AG09319 (cell line): ENCODE results near the gene KCNA3.

Experiments used
- DNase-seq: peaks from one replicate; pipeline ENCODE4 v3.0.0-alpha.2; 2010; ENCODE audit warnings: low read depth; ENCODE audit errors: extremely low read depth
- TF ChIP-seq, protein P1 (sequence below): IDR thresholded peaks from 2 replicates; pipeline ENCODE4 v1.5.1; 2011; ENCODE audit warnings: low read depth, mild to moderate bottlenecking, inconsistent platforms, low read length, moderate library complexity

Gene KCNA3

DNA sequence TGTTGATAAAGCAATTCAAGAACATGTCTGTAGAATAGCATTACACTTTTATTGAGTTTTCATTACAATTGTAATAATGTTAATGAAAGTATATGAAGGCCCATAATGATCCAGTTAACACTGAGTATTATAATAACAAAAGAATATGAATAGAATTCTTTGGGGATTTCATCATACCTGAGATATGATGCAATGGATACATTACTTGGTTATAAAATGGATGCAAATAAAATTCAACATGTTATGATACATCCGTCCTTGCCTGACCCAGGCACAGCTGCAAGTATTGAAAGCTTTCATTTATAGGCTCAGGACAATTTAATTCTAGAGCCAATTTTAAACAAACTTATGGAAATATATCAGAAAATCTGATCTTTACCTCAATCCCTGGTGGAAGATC is 8.2 kb upstream of the KCNA3 start:
- TF ChIP-seq, protein P1, sequence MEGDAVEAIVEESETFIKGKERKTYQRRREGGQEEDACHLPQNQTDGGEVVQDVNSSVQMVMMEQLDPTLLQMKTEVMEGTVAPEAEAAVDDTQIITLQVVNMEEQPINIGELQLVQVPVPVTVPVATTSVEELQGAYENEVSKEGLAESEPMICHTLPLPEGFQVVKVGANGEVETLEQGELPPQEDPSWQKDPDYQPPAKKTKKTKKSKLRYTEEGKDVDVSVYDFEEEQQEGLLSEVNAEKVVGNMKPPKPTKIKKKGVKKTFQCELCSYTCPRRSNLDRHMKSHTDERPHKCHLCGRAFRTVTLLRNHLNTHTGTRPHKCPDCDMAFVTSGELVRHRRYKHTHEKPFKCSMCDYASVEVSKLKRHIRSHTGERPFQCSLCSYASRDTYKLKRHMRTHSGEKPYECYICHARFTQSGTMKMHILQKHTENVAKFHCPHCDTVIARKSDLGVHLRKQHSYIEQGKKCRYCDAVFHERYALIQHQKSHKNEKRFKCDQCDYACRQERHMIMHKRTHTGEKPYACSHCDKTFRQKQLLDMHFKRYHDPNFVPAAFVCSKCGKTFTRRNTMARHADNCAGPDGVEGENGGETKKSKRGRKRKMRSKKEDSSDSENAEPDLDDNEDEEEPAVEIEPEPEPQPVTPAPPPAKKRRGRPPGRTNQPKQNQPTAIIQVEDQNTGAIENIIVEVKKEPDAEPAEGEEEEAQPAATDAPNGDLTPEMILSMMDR, result no peak
- DNase-seq, result no peak

DNA sequence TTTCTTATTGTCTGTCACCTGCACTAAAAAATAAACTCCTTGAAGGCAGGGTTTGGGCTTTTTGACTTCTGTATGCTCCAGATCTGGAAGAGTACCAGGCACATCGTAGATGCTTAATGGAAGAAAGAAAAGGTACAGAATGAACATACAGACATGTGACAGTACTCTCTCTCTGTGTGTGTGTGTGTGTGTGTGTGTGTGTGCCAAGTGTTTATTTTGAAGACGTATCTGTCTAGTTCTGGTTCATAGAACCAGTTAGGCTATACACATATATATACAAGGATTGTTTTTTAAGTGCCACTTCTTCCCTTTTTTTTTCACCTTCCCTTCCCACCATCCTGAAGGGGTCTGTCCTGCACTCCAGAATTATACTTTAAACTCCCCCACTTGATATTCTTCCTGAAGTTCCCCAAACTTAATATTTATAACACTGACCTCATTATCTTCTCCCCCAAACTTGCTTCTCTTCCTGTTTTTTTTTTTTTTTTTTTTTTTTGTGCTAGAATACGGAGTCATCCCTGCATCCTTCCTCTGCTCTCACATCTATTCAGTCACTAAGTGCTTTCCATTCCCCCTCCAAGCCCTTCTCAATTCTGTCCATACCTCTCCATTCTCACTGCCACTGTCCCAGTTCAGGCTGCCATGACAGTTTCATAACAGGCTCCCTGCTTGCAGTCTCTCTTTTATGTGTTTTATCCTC is 5.4 kb upstream of the KCNA3 start:
- TF ChIP-seq, protein P1, result no peak
- DNase-seq, result no peak

DNA sequence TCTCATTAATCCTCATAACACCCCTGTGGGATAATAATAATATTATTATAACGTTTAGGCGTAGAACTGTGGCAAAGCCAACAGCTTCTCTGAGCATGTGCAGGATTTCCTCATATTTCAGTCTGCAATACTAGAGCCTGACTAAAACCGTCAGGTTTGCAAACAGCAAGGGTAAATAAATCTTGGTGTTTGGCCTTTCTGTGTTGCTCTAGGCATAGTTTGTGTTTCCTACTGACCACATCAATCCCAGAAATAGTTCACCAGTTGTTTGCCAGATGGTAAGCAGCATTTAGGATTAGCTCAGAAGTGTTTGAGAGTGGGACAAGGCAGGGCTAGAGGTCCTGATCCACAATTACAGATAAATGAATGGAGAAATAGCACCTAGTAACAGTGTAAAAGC is 2.8 kb upstream of the KCNA3 start:
- no peak for DNase-seq
- TF ChIP-seq, protein P1, result no peak

DNA sequence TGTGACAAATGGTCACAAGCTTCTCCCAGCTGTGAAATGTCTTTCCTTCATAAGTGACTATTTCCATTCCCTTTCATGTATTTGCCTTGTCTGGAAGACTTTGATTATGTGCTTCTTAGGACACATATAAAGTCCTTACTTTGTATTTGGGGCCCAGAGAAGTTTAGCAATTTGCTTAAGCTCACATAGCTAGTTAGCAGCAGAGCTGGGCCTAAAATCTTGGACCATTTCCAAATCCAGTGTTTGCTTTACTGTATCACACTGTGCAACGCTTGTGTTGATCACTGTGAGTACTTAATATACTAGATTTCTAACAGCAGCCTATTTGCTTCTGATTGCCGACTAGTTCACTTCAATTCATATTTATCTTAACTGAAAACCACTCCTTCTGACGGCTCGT is 2.2 kb upstream of the KCNA3 start:
- TF ChIP-seq, protein P1, result no peak
- no peak for DNase-seq

DNA sequence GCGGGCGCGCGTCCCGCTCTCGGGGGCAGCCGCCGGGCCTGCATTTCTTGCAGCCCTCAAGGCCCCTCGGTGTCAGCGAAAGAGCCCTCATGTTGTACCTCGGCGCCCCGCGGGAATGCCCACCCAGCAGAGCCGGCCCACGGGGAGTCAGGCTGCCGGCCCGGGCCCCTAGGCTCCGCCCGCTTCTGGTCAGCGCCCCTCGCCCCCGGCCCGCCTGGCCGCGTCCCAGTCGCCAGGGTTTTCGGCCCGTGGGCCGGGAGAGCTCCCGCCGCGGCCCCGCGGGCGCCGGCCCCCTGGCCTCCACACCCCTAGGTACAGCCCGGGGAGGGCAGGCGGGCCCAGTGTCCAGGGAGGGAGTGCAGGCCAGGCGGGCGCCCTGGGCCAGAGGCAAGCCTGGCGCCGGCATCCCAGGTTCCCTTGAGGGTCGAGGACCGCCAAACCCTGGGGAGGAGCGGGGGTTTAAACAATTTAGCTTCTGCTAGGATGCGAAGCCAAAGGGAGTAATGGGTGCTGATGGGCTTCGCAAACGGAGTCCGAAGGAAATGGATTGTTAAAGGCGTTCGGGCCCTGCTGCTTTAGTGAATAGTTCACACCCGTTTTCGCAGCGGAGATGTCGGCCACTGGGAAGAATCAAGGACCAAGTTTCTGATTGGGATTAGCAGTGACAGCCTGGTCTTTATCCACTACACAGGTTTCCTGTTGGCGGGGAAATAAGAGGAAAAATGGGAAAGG is 486 bp upstream of the KCNA3 start:
- TF ChIP-seq, protein P1, result no peak
- no peak for DNase-seq

DNA sequence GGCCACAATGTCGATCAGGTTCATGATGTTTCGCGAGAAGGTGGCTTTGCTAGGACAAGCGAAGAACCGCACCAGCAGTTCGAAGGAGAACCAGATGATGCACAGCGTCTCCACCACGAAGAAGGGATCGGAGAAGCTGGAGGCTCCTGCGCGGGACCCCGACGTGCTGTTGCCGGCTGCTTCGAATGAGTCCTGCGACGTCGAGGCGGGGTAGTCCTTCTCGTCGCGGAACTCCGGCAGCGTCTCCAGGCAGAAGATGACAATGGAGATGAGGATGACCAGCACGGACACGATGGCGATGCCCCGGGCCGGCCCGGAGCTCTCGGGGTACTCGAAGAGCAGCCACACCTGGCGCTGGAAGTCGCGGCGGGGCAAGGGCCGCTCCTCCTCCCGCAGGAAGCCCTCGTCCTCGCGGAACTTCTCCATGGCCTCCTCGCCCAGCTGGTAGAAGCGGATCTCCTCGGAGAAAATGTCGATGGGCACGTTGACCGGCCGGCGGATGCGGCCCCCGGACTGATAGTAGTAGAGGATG is 869 bp downstream of the KCNA3 start:
- TF ChIP-seq, protein P1, result no peak
- no peak for DNase-seq

DNA sequence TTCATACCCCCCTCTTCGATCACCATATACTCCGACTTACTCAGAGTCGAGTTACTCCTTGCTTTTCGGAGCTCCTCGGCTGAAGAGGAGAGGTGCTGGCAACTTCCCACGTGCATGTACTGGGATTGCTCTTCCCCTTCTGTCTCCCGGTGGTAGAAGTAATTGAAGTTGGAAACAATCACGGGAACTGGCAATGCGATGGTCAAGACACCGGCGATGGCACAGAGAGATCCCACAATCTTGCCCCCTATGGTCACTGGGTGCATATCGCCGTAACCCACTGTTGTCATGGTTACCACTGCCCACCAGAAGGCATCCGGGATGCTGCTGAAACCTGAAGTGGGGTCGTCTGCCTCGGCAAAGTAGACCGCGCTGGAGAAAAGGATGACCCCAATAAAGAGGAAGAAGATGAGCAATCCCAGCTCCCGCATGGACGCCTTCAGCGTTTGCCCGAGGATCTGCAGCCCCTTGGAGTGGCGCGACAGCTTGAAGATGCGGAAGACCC is 1.5 kb downstream of the KCNA3 start:
- TF ChIP-seq, protein P1, result no peak
- DNase-seq, result no peak
